Common myeloid progenitor, CD34-positive (primary cell): ENCODE data around the gene KCNIP3.

Experiments used
- CTCF ChIA-PET: fragments of 350-600 bp; sonication (Branson Sonifier 250); formaldehyde crosslinking; loops from one replicate; lab custom pipeline; 2021; ENCODE audit warnings: antibody characterized with exemption; lab: Charles Lee
- POLR2A ChIA-PET: fragments of 350-600 bp; sonication (Branson Sonifier 250); formaldehyde crosslinking; loops from one replicate; lab custom pipeline; 2021; ENCODE audit warnings: antibody characterized with exemption; lab: Charles Lee
- DNase-seq, 3 donors: peaks; one replicate each; pipeline versions ENCODE4 v3.0.0 to v3.0.0-alpha.2; 2013
- H3K27ac ChIP-seq, 2 experiments: 1 replicate in 1 of 2; 2 replicates in 1 of 2; pipeline ENCODE4 v1.7.0; 2013; ENCODE audit warnings: inconsistent platforms in 2 of 2, low read length in 2 of 2, mild to moderate bottlenecking in 2 of 2, low read depth in 1 of 2, moderate library complexity in 1 of 2; ENCODE audit not compliant: severe bottlenecking in 2 of 2, insufficient read depth in 1 of 2, poor library complexity in 1 of 2
- H3K27me3 ChIP-seq, 5 experiments: replicated peaks in 2 of 5; 1 replicate in 3 of 5; 2 replicates in 2 of 5; pipeline versions ENCODE4 v1.6.1 to v1.7.0; 2013; ENCODE audit warnings: low read length in 4 of 5, mild to moderate bottlenecking in 2 of 5, moderate library complexity in 2 of 5, inconsistent platforms in 1 of 5; ENCODE audit not compliant: insufficient read depth in 5 of 5, control insufficient read depth in 4 of 5
- H3K36me3 ChIP-seq, 4 experiments: 1 replicate in 2 of 4; 2 replicates in 2 of 4; pipeline versions ENCODE4 v1.6.1 to v1.7.0; 2013; ENCODE audit warnings: low read length in 3 of 4, control low read depth in 1 of 4, mild to moderate bottlenecking in 1 of 4; ENCODE audit not compliant: control insufficient read depth in 4 of 4, insufficient read depth in 4 of 4
- H3K4me1 ChIP-seq, 4 experiments: 1 replicate in 3 of 4; 2 replicates in 1 of 4; pipeline versions ENCODE4 v1.6.1 to v1.7.1; 2013; ENCODE audit warnings: low read length in 3 of 4, mild to moderate bottlenecking in 3 of 4, control low read depth in 1 of 4, inconsistent platforms in 1 of 4, moderate library complexity in 1 of 4; ENCODE audit not compliant: control insufficient read depth in 4 of 4, insufficient read depth in 4 of 4; ENCODE audit errors: control extremely low read depth in 1 of 4
- H3K4me3 ChIP-seq, 7 experiments: 1 replicate in 4 of 7; 2 replicates in 3 of 7; pipeline versions ENCODE4 v1.5.1 to v1.7.0; 2013; ENCODE audit warnings: mild to moderate bottlenecking in 7 of 7, low read length in 6 of 7, moderate library complexity in 6 of 7, inconsistent platforms in 2 of 7, low read depth in 2 of 7, control low read depth in 1 of 7; ENCODE audit not compliant: insufficient read depth in 4 of 7, control insufficient read depth in 1 of 7; ENCODE audit errors: extremely low read depth in 1 of 7
- H3K9me3 ChIP-seq, 5 experiments: 1 replicate in 4 of 5; 2 replicates in 1 of 5; pipeline versions ENCODE4 v1.6.1 to v1.7.1; 2013; ENCODE audit warnings: low read length in 4 of 5, mild to moderate bottlenecking in 2 of 5, inconsistent platforms in 1 of 5, low read depth in 1 of 5, moderate library complexity in 1 of 5; ENCODE audit not compliant: control insufficient read depth in 4 of 5, insufficient read depth in 2 of 5; ENCODE audit errors: control extremely low read depth in 1 of 5
- WGBS: methylation state at CpG from one replicate; pipeline ENCODE4 v1.1.5; 2013; ENCODE audit not compliant: insufficient coverage; 5-methylcytosine and 5-hydroxymethylcytosine counted together

The KCNIP3 gene

GRCh38 chr2:95285542-95285932, 11.6 kb upstream of the KCNIP3 start:
- ChIA-PET POLR2A (no interaction called here), CTCF (interaction anchor here (0.6 kb wide), 1 partner anchor 573 kb away, joined by 5 read pairs; no protein-coding TSS in a partner anchor)
- H3K27ac ChIP-seq, result no peak overlapping the region
- peaks cover 0 to 4% (median 0%) of the 10 kb centered on the region in 5 experiments for H3K9me3 ChIP-seq
- DNase-seq, result no peak
- H3K27me3 ChIP-seq, result no peaks in the 10 kb centered on the region
- H3K4me3 ChIP-seq, result no peak overlapping the region
- H3K4me1 ChIP-seq, result no peaks in the 10 kb centered on the region
- H3K36me3 ChIP-seq, result no peaks in the 10 kb centered on the region
- WGBS, result 71% methylated on average over 4 of the region's 4 CpGs

GRCh38 chr2:95287336-95287735, 9.8 kb upstream of the KCNIP3 start:
- no peaks in the 10 kb centered on the region for H3K4me1 ChIP-seq
- 87% methylated on average over 7 of the region's 8 CpGs for WGBS
- H3K27ac ChIP-seq, result no peak overlapping the region
- H3K27me3 ChIP-seq, result no peaks in the 10 kb centered on the region
- CTCF ChIA-PET, result no interaction called here
- POLR2A ChIA-PET, result no interaction called here
- H3K36me3 ChIP-seq, result no peaks in the 10 kb centered on the region
- H3K4me3 ChIP-seq, result no peak overlapping the region
- peaks cover 0 to 10% (median 3%) of the 10 kb centered on the region in 5 experiments for H3K9me3 ChIP-seq
- no peak for DNase-seq

DNA sequence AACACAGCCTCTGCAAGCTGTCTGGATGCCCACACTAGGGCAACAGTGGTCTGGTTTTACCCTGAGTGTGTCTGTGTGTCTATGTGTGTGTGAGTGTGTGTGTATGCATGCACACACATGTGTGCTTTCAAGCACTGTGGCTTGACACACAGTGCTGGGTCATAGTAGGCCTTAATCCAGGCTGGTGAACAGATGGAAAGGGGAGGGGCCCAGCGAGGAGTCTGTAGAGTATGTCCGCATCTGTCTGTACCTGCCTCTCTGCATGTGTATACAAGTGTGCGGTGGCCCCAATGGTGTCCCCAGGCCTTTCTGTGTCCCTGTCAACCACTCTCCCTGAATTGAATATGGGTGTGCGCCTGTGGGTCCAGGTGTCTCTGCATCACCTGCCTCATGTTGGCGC, 9.3 kb upstream of the KCNIP3 start:
- POLR2A ChIA-PET, result no interaction called here
- WGBS, result 98% methylated on average over 4 of the region's 5 CpGs
- CTCF ChIA-PET, result no interaction called here
- Histone ChIP-seq H3K36me3 (no peaks in the 10 kb centered on the region), H3K27ac (no peak overlapping the region), H3K27me3 (no peaks in the 10 kb centered on the region), H3K4me3 (no peak overlapping the region), H3K9me3 (peaks cover 0 to 11% (median 3%) of the 10 kb centered on the region in 5 experiments), H3K4me1 (no peaks in the 10 kb centered on the region)
- no peak for DNase-seq

DNA sequence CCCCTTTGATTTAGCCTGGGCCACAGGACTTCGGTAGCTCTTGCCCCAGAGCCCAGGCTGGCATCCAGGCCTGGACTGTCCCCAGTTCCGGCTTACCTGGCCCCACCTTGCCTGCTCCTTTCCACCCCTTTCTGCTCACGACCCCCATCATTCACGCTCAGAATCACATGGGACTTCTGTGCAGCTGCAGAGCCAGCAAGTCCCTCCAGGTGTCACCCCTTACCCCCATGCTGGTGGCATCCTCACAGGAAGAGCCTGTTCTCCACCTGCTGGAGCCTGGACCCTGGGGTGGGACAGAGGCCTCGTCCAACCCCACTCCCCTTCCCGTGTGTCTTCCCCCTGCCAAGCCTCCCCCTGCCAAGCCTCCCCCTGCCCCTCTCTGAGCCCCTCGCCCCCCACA, 7.9 kb upstream of the KCNIP3 start:
- Histone ChIP-seq H3K4me3 (no peak overlapping the region), H3K27ac (no peak overlapping the region), H3K9me3 (peaks cover 0 to 11% (median 3%) of the 10 kb centered on the region in 5 experiments), H3K4me1 (no peaks in the 10 kb centered on the region), H3K27me3 (no peaks in the 10 kb centered on the region), H3K36me3 (no peaks in the 10 kb centered on the region)
- ChIA-PET POLR2A (no interaction called here), CTCF (interaction anchor here (1.1 kb wide), 1 partner anchor 15 kb away, joined by 3 read pairs; the partner anchor contains the start of gene PROM2)
- DNase-seq, result peak in 2 of 3 donors; percentile 13 to 19
- 78% methylated on average over 3 of the region's 7 CpGs for WGBS

DNA sequence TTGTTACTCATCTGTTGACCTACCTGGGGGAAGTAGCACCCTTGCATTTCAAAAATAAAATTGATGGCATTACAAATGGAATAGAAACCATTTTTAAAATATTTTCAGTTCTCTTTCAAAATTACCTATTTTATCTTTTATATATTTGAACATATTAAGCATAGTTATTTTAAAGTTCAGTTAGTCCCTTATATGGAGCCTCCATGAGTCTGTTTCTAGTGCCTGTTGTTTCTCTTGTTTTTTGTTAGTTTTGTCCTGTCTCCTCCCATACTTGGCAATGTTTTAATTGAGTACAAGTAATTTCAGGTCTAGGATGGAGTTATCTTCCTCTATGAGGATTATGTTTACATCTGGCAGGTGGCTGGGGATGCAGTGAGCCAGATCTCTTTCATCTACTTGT, 5.9 kb upstream of the KCNIP3 start:
- Histone ChIP-seq H3K27me3 (no peaks in the 10 kb centered on the region), H3K4me3 (no peak overlapping the region), H3K4me1 (no peaks in the 10 kb centered on the region), H3K36me3 (no peaks in the 10 kb centered on the region), H3K9me3 (peaks cover 0 to 11% (median 3%) of the 10 kb centered on the region in 5 experiments), H3K27ac (no peak overlapping the region)
- no peak for DNase-seq
- ChIA-PET POLR2A (no interaction called here), CTCF (no interaction called here)

- CTCF ChIA-PET, result no interaction called here
- no peak for DNase-seq
- WGBS, result over 99% methylated on average over 8 of the region's 9 CpGs
- Histone ChIP-seq H3K27ac (no peak overlapping the region), H3K36me3 (no peaks in the 10 kb centered on the region), H3K4me3 (no peak overlapping the region), H3K9me3 (peaks cover 0 to 11% (median 3%) of the 10 kb centered on the region in 5 experiments), H3K4me1 (peaks cover 0 to 11% (median 3%) of the 10 kb centered on the region in 4 experiments), H3K27me3 (peaks cover 0 to 5% (median 0%) of the 10 kb centered on the region in 5 experiments)
- POLR2A ChIA-PET, result no interaction called here
Observed at GRCh38 chr2:95292623-95293260, 4.4 kb upstream of the KCNIP3 start.

- Histone ChIP-seq H3K27me3 (peaks cover 0 to 5% (median 0%) of the 10 kb centered on the region in 5 experiments), H3K27ac (no peak overlapping the region), H3K36me3 (no peaks in the 10 kb centered on the region), H3K9me3 (peaks cover 0 to 11% (median 3%) of the 10 kb centered on the region in 5 experiments), H3K4me3 (no peak overlapping the region), H3K4me1 (peaks cover 0 to 14% (median 4%) of the 10 kb centered on the region in 4 experiments)
- CTCF ChIA-PET, result no interaction called here
- 98% methylated on average over 19 of the region's 19 CpGs for WGBS
- POLR2A ChIA-PET, result no interaction called here
- no peak for DNase-seq
Observed at GRCh38 chr2:95294579-95295250, 2.4 kb upstream of the KCNIP3 start.
